Stimulated activated CD8-positive, alpha-beta memory T cell treated with anti-CD3 and anti-CD28 coated beads, Interleukin-15, amount 100 ng/mL, for 1 hour (primary cell): ENCODE results near the gene KRT14.
"Not testable (repeated sequence)": the region's sequence is repeated elsewhere in the genome, so short reads cannot be mapped to it uniquely, and the experiment has no call there.

Source experiments
- DNase-seq: peaks from one replicate; pipeline ENCODE4 v3.0.0-alpha.2; 2020; ENCODE audit warnings: low read depth

The KRT14 gene

DNA sequence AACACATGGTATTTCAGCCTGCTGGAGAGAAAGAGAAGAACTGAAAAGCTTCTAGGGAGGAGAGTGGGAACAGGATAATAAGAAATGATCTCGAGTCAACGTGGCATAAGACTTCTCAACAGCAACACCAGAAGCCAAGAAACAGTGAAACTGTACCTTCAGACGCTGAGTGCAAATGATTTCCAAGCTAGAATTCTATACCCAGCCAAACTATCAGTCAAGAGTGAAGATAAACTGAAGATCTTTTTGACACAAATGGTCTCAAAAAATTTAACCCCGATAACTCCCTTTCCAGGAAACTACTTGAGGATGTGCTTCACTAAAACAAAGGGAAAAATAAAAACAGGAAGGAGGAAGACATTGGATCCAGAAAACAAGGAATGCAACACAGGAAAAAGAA is 20.2 kb upstream of the KRT14 start:
- DNase-seq: not testable (repeated sequence)

DNA sequence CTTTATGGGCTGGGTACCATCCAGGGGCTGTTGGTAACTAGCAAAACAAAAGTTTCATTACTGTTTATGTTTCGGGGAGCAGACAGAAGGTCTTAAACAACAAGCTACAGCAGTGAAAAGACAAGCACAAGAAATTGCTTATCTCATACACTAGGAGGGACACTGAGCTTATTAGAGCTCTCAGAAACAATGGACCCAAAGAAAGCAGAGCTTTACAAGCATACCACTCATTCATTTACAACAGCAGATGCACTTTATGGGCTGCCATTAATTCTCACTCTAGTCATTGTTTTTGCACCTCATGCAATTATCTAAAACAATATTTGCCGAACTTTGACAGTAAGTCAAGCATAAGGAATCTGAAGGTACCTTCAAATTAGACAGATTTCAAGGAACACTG is 15.8 kb upstream of the KRT14 start:
- no peak for DNase-seq

DNA sequence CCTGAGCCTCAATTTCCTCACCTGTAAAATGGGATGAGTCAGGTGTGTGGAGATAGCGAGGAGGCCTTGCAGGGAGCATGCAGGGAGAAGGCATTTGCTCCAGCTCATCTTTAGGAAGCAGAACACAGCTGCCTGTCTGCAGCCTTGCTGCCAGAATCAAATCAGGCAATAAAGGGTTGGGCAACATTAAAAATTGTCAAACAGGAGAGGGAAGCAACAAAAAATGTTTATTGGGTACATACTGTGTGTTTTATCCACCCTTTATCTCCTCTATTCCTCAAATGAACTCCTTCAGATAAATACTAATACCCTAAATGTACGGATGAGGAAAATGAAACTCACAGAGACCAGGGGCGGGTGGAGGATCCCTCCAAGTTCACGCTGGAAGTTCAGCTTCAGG is 13.6 kb upstream of the KRT14 start:
- DNase-seq: no peak

DNA sequence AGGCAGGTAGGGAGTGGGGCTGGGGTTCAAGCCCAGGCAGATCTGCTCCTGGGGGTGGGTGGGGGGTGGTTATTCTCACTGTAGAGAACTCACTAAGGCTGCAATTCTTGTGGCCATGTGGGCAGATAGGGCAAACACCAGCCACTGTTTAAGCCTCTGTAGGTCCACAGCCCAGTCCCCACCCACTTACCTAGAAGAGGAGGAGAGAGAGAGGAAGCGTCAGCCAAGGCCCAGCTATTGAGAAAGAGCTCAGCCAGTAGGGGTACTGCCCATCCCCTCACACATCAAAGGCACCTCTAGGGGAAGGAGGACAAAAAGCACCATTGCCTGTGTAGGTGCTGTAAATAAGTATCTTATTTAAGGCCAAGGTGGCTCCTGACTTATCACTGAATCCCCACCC is 13.0 kb upstream of the KRT14 start:
- no peak for DNase-seq

DNA sequence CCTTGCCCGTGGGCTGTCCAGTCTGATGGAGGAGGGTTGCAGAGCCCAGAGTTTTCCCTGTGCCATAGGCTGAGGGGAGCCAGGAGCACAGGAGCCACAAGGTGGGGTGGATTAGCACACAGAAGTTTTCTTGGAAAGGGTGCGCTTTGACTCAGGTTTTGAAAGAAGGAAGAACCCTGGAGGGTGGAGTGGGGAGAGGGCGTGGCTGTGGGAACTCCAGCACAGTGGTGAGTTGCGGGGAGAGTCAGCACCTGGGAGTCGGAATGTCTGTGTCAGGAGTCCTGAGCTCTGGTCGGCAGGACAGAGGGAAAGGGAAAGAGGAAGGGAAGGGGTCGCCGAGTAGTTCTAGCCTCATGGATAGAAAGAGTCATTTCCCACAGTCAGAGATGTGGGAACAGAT is 8.9 kb upstream of the KRT14 start:
- DNase-seq: no peak

DNA sequence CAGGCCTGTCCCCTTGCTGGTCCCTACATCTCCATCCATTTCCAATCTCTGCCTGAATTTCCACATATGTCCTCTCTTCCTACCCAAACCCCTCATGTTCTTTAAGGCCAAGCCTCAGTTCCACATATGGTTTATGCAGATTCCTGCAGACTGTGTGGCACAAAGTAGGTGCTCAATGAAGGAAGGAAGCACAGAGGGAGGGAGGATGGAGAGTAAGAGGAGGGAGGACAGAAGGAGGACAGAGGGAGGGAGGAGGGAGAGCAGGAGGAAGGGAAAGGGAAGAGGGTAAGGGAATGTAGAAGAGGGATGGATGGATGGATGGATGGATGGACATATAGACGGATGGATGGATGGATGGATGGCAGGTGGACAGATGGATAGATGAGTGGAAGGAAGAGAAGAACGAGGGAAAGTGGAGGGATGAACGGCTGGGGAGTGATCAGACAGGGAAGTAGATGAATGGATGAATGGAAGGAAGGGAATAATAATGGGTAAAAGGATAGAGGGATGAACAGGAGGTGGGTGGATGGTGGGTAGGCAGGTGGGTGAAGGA is 7.7 kb upstream of the KRT14 start:
- DNase-seq: no peak

DNA sequence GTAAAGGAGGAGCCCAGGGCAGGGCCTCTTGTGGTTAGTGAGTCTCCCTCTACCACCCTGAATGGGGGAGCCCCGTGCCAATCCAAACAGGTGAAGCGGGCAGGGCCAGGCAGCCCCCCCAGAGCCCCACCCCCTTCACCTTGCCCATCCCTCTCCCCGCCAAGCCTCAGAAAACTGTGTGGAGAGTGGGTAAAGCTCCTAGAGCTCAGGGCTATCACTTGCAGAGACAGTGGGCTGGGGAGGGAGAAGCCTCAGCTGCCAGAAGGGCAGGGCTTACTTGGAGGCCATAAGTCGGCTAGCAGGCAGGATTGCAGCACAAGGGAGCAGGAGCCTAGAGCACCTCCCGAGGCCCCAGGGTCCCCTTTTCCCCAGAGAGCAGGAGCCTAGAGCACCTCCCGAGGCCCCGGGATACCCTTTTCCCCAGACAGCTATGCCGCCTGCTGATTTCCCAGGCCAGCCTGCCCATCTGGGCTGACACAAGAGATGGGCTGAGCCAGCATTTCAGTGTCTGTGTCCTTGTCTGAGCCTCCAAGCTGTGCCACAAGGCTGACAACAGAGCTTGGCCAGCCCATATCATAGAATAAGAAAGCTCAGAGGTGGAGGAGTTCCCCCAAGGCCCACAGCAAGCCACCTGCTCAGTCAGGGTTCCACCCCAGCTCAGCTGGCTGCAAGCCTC is 6.7 kb upstream of the KRT14 start:
- DNase-seq: no peak

DNA sequence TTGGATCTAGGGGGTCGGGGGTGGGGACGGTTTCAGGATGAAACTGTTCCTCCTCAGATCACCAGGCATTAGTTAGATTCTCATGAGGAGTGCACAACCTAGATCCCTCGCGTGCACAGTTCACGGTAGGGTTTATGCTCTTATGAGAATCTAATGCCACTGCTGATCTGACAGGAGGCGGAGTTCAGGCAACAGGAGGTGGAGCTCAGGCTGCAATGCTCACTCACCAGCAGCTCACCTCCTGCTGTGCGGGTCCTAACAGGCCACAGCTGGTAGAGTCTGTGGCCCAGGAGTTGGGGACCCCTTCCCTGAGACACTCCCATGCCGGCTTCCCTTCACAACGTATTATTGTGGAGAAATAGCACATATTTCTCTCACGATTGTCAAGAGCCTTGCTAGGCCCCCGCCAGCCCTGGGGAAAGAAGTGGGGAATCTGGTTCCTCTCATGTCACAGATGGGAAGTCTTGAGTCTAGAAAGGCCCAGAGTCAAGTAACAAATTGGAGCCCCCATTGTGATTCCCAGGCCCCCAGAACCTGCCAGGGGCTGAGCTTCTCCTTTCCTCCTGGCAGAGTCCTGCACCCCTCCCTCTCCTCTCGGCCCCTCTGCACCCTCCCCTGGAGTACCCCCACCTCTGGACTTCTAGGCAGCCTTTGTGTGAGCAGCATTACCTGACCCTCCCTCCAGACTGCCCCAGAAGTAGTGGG is 6.1 kb upstream of the KRT14 start:
- no peak for DNase-seq

DNA sequence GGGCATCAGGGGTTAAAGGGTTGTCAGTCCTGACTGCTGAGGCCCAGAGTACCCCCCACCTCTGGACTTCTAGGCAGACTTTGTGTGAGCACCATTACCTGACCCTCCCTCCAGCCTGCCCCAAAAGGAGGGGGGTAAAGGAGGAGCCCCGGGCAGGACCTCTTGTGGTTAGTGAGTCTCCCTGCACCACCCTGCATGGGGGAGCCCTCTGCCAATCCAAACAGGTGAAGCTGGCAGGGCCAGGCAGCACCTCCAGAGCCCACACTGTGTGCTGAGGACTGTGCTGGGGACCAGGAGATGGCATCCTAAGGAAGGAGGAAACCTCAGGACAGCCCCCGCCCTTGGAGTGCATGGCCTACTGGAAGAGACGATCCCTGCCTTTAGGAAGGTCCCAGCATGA is 2.6 kb upstream of the KRT14 start:
- no peak for DNase-seq

DNA sequence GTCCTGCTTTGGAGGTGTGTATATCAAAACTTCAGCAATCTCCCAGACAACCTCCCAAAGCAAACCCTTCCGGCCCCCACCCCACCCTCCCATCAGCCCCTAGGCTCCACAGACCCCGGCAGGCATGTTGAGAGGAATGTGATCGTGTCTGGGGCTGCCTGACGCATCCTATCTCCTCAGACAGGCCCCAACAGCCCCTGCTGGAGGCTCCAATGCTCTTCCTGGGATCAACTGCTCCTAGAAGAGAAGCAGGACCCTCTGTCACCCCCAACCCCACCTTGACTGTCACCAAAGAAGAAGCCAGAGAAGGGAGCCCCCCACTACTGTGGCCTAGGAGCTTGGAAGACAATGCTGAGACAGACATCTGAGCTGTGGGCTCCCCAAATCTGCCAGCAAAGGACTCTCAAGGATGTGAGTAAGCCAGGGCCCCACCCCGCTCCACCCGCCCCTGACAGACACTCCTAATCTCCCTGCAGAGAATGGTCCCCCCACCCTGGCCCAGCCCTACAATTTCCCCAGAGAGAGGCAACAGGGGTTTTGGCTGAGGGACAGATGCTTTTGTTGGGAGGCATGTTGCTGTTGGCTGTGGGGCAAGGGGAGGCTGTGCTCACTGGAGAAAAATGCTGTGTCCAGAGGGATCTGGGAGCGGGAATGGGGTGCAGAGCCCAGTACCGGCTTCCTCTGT is 1.6 kb upstream of the KRT14 start:
- DNase-seq: no peak

DNA sequence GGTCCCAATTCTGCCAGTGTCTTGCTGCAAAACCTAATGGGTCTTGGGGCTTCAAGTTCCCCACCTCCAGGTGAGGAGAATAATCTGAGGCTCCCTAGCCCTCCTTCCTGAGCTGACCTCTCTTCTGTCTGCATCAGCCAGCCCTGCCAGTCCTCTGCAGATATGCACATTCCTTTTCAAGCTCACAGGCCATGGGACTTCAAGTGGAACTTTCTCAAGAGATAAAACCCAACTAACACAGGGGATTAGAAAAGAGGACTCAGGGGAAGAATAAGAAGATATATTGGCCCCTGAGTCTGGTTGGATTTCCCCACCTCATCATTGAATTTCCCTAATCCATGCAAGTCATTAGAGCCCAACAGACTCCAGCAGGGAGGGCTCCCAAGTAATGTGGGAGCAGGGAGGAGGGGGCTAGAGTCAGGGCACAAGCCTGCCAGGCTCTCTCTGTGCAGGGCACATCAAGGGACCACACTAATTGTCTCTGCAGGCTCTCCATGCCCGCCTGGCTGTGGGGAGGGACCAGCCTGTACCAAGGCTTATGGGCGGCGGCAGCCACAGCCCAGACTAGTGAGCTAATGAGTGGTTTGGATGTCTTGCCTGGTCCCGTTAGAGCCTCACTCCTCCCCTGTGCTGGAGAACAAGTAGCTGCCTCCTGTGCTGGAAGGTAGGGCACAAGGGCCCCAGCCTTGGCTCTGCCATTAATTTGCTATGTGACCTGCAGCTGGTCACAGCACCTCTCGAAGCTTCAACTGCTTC is 1.2 kb downstream of the KRT14 start:
- no peak for DNase-seq

DNA sequence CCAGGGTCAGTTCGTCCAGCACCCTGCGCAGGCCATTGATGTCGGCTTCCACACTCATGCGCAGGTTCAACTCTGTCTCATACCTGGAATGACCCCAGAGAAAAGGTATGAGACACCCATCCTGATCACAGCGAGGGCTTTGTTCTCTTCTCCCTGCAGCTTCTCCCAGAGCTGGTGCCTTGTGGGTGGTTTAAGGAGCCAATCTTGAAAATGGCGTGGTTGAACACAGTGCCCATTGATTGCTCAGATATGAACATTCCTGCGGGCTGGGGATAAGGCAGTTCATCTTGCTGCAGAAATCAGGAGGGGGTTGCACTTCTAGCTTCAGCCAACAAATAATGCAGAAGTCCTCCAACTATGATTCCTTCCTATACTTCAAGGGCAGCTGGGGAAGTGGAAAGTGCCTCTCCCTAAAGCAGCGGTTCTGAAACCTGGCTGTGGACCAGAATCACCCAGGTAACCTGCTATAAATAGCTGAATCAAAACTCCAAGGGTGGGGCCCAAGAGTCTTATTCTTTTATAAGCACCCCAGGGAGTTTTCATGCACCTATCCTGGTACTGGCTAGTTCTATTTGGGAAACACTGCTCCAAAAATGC is 2.3 kb downstream of the KRT14 start:
- not testable (repeated sequence) for DNase-seq

DNA sequence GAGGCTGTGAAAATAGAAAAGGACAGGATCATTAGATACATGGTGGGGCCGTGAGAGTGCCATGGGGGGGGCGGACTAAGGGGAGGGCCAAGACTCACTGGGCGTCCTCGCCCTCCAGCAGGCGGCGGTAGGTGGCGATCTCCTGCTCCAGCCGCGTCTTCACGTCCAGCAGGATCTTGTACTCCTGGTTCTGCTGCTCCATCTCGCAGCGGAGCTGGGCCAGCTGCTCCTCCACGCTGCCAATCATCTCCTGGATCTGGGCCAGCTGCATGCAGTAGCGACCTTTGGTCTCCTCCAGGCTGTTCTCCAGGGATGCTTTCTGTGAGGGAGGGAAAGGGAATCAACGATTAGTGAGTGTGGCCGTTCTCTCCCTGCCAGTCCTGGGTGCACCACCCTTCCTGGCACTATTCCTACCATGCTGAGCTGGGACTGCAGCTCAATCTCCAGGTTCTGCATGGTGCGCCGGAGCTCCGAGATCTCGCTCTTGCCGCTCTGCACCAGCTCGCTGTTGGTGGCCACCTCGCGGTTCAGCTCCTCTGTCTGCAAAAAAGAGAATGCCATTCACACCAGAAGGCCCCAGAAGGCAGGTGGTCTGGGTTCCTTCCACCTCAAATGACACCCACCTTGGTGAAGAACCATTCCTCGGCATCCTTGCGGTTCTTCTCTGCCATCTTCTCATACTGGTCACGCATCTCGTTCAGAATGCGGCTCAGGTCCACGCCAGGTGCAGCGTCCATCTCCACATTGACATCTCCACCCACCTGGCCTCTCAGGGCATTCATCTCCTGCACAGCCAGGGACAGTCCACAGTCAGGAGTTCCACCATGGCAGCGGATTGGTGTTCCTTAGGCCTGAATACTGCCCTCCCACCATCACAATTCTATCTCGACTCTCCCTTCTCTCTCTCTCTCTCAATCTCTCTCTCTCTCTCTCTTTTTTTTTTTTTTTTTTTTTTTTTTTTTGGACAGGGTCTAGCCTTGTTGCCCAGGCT is 3.3 kb downstream of the KRT14 start:
- no peak for DNase-seq

DNA sequence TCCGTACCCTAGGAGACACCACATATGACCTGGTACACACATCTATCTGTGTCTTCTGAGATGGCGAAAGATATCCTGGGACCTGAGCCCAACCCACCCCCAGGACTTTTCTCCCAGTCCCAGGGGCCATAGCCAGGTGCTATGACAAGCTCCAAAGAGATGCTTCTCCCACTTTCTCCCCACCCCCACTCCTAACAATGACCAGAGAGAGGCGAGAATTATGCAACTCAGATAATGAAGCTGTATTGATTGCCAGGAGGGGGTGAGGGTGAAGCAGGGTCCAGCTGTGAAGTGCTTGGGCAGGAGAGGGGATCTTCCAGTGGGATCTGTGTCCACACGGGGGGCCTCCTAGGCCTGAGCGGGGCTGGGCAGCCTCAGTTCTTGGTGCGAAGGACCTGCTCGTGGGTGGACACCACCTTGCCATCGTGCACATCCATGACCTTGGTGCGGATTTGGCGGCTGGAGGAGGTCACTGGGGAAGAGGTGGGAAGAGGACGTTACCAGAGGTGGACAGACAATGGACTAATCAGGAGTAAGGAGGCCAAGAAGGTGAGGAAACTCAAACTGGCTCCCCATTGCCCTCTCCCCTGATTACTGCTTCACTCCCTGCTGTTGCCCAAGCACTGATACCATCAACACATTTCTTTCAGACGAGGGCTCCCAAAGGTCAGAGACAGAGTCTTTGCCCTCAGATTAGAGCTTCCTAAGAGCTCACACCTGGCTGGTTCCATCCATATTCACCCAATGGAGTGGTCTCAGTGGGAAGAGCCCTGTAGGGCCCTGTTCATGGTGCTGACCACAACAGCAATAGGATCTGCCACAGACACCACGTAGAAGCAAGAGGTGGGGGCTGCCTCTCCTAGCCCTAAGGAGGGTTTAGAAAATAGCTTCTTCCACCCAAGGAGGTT is 4.4 kb downstream of the KRT14 start:
- DNase-seq: not testable (repeated sequence)

DNA sequence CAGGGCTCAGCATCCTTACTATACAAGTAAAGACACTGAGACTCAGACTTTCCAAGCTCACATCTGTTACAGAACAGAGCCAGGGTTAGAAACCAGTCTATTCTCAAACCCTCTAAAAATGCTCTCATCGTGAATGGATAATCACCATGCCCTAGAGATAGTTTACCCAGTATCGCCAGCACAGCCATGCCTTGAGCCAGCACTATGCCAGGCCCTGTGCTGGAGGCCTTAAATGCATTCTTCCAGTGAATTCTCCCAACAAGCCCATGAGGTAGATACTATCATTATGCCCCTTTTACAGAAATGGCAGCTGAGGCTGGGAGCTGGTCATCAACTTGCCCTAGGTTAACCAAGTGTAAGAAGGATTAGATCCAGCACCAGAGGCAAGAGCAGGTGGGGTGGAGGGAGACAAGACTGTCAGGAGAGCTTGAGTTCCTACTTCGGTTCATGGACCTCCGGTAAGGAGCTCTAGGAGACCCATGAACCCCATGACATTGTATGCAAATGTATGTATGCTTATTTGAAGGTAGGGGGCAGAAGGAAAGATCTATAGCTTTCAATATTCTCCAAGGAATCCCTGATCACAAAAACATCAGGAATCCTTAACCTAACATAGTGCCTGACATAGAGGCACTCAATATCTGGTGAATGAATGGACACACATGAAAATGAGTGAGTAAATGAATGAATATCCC is 5.2 kb downstream of the KRT14 start:
- DNase-seq: no peak

DNA sequence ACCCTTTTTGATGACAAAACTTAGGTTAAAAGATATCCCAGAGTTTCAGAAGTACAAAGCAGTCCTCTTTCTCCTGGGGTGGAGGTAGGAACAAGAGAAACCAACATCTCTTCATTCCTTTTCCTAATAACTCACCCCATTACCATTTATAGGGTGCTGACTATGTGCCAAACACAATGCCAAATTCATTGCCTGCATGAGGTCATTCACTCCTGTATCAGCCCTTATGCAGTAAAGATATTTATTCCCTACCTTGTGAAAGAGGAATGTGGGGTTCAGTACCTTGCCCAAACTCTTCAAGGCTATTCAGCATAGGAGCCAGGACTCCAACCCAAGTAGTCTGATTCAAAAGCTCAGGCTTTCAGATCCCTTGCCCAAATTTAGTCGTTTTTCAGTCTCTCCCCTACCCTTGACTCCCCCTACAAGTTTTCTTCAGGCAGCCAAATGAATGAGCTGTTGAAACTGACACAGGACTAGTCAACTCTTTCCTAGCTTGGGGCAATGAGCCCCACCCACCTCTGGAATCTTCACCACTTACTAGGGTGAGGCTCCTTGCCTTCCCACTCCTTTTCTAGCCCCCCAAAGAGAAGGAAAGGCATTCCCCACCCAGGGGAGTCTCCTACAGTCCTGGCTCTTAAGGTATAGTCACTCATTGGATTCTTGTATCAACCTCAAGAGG is 5.9 kb downstream of the KRT14 start:
- DNase-seq: no peak

DNA sequence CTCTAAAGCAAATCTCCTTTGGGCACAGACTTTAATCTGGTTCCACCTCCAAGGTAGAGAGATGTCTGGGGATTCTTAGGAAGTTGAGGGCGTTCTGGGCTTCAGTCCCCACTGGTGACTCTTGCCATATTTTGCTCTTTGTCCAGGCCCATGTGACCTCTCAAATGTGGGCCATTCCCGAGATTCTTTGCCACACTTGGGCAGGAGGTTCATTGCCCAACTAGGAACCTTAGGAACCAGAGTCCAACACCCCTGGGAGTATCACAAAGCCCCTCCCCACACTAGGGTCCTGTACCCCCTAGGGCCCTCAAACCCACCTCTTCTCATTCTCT is 6.5 kb downstream of the KRT14 start:
- DNase-seq: no peak

DNA sequence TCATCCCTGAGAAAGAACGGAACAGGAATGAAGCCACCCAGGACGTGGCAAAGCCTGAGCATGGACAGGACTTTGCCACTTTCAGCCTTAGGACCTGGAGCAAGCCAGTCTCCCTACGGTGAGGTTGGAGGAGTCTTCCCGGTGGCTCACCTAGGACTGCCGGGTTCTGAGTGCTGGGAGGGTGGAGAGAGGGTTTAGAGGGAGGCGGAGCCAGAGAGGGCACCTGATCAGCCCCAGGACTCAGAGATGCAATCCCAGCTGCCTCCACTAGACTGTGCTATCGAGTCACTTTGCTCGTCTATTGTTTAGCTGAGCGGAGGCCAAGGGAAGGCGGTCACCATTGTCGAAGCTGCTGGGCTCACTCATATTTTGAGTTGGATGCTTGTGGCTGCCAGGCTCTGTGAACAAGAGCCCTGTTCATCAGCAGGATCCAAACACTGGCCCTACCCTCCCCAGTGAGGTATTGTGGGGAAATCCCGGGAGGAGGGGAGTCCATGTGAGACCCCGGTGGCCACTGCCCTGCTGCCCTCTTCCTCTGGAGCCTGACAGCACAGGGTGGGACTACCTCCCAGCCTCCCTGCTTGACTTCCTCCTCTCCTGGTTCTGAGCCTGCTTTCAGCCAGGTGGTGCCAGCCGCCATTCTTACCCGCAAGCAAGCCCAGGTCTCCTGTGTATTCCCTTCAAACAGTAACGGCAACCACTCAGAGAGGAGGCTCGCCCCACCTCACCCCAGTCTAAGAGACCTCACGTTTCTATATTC is 7.0 kb downstream of the KRT14 start:
- peak; percentile 27 for DNase-seq
